Natural killer cell (primary cell): ENCODE results near the gene TBCEL. TPM values are rescaled to one million over a fixed set of nuclear protein-coding genes. Genes with fewer than 3 reads are reported as not detected.

Experiments
- ATAC-seq, 3 donors: fragments of 150-1000 bp in 2 of 3; fragments of 200-7000 bp in 1 of 3; cut with Tn5 transposase; 1 replicate in 1 of 3; 2 replicates in 2 of 3; pipeline ENCODE4 v1.10.0; 2021; ENCODE audit warnings: mild to moderate bottlenecking in 2 of 3, moderate library complexity in 2 of 3
- DNase-seq, 2 donors: peaks; one replicate each; pipeline versions ENCODE4 v3.0.0 to v3.0.0-alpha.2; 2013 to 2021; ENCODE audit warnings: mixed read lengths in 1 of 2
- H3K27ac ChIP-seq: one replicate; pipeline ENCODE4 v1.5.1; 2013; ENCODE audit warnings: mild to moderate bottlenecking, low read length
- H3K27me3 ChIP-seq: one replicate; pipeline ENCODE4 v1.6.1; 2013; ENCODE audit warnings: low read length; ENCODE audit not compliant: control insufficient read depth, insufficient read depth
- H3K36me3 ChIP-seq: one replicate; pipeline ENCODE4 v1.6.1; 2013; ENCODE audit warnings: low read length; ENCODE audit not compliant: control insufficient read depth, insufficient read depth
- H3K4me1 ChIP-seq: one replicate; pipeline ENCODE4 v1.6.1; 2013; ENCODE audit warnings: low read length; ENCODE audit not compliant: control insufficient read depth, insufficient read depth
- H3K4me3 ChIP-seq: one replicate; pipeline ENCODE4 v1.5.1; 2013; ENCODE audit warnings: low read length
- H3K9me3 ChIP-seq: one replicate; pipeline ENCODE4 v1.6.1; 2013; ENCODE audit warnings: low read length; ENCODE audit not compliant: control insufficient read depth, insufficient read depth
- H3K27ac Mint-ChIP-seq, 2 donors: one replicate each; pipeline ENCODE4 v1.8.0; 2022; ENCODE audit warnings: mild to moderate bottlenecking in 2 of 2, mixed read lengths in 2 of 2, moderate library complexity in 1 of 2
- H3K27me3 Mint-ChIP-seq, 2 donors: one replicate each; pipeline ENCODE4 v1.8.0; 2022; ENCODE audit warnings: low read depth in 2 of 2, mixed read lengths in 2 of 2
- H3K36me3 Mint-ChIP-seq: one replicate; pipeline ENCODE4 v1.8.0; 2022; ENCODE audit warnings: mixed read lengths
- H3K4me1 Mint-ChIP-seq, 2 donors: one replicate each; pipeline ENCODE4 v1.8.0; 2022; ENCODE audit warnings: mixed read lengths in 2 of 2
- H3K4me3 Mint-ChIP-seq: one replicate; pipeline ENCODE4 v1.8.0; 2022; ENCODE audit warnings: mild to moderate bottlenecking, moderate library complexity, mixed read lengths
- H3K9me3 Mint-ChIP-seq, 2 donors: one replicate each; pipeline ENCODE4 v1.8.0; 2022; ENCODE audit warnings: mixed read lengths in 2 of 2
- WGBS: methylation state at CpG from one replicate; pipeline ENCODE4 v1.1.7; 2013; ENCODE audit warnings: missing lambda C conversion rate; ENCODE audit not compliant: insufficient coverage; 5-methylcytosine and 5-hydroxymethylcytosine counted together
- intact Hi-C: fragments of 100-400 bp; cut with micrococcal nuclease; formaldehyde crosslinking; loops from one replicate; pipeline ENCODE4 v1.14.2; 2022
- total RNA-seq, 4 donors: library from RNA; stranded (reverse); fragments of 120-200 nt in 1 of 4; gene quantifications; one replicate each; pipeline versions ENCODE4 v1.2.3 to v1.2.4, GENCODE V29; 2013 to 2022
- TF ChIP-seq, protein P1 (sequence below): fragments of 200-600 bp; IDR thresholded peaks from one replicate; pipeline ENCODE4 v1.8.0; 2022; ENCODE audit warnings: antibody characterized with exemption

TBCEL gene
- total RNA-seq, 3 donors from 2014 or later (not counting 1 experiment from before 2014, with no cell fraction given) = 34.0 to 40.2 (median 37.9) TPM

DNA sequence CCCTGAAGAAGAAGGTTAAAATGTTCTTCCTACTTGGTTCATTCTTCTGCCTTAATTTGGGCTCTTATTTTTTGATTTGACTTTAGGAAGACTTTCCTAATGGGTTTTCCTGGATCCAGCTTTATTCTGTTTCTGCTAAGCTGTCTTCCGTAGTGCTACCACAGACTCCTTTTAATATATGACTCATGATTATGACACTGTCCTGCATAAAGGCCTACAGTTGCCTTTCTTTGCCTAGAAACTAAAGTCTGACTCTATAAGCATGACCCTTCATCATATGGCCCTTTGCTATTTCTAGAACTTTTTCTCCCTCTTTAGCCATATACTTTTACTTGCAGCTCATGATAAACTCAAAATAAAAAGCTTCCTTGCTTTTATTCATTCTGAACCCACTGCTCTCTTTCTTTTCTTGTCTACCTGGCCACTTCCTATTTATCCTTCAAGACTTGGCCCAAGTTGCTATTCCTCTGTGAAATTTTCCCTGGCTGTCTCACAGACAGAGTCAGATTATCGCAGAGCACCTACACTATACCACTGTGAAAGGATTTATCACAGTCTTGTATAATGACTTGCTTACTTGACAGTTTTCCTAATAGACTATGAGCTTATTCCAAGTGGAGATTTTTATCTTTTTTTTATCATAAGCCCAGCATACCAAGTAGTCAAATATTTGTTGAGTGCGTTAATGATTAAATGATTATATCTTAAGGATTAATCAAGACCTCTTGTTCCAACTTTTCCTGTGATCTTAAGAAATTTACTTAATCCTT lies 24.7 kb downstream of the TBCEL start:
- ATAC-seq (no peak), DNase-seq (no peak)
- 100% methylated on average over 2 of the region's 3 CpGs for WGBS
- no peaks in the 10 kb centered on the region for H3K4me1 ChIP-seq
- H3K9me3 Mint-ChIP-seq = no peaks in the 10 kb centered on the region
- intact Hi-C loops = no loop called here
- H3K4me1 Mint-ChIP-seq = peaks cover 0 to 7% of the 10 kb centered on the region in 2 donors
- H3K4me3 ChIP-seq = no peak overlapping the region
- peaks cover 34% of the 10 kb centered on the region for H3K36me3 ChIP-seq
- peaks cover 31% of the 10 kb centered on the region for H3K36me3 Mint-ChIP-seq
- no peaks in the 10 kb centered on the region for H3K27me3 Mint-ChIP-seq
- no peaks in the 10 kb centered on the region for H3K9me3 ChIP-seq
- no peak overlapping the region for H3K27ac ChIP-seq
- TF ChIP-seq, protein P1, sequence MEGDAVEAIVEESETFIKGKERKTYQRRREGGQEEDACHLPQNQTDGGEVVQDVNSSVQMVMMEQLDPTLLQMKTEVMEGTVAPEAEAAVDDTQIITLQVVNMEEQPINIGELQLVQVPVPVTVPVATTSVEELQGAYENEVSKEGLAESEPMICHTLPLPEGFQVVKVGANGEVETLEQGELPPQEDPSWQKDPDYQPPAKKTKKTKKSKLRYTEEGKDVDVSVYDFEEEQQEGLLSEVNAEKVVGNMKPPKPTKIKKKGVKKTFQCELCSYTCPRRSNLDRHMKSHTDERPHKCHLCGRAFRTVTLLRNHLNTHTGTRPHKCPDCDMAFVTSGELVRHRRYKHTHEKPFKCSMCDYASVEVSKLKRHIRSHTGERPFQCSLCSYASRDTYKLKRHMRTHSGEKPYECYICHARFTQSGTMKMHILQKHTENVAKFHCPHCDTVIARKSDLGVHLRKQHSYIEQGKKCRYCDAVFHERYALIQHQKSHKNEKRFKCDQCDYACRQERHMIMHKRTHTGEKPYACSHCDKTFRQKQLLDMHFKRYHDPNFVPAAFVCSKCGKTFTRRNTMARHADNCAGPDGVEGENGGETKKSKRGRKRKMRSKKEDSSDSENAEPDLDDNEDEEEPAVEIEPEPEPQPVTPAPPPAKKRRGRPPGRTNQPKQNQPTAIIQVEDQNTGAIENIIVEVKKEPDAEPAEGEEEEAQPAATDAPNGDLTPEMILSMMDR = no peak
- H3K4me3 Mint-ChIP-seq = no peak overlapping the region
- no peak overlapping the region for H3K27ac Mint-ChIP-seq
- H3K27me3 ChIP-seq = no peaks in the 10 kb centered on the region

DNA sequence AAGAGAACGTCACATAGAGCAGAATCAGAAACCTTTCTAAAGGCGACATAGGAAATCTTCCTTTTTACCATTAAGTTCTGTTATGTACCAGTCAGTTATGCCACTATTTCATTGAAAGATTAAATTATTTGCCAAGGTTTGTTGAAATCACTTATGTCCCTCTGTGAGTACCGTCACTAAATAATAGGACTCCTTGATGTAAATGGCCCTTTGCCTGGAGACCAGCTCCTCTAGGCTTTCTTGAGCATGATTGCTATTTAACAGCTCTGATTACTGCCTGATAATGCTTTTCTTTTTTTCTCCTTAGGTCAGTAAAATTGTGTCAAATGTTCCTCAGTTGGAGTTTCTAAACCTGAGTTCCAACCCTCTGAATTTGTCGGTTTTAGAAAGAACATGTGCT lies 29.3 kb downstream of the TBCEL start:
- ATAC-seq = no peak
- intact Hi-C loops = no loop called here
- Mint-ChIP-seq H3K4me3 (no peak overlapping the region), H3K27ac (no peak overlapping the region), H3K4me1 (no peaks in the 10 kb centered on the region), H3K36me3 (peaks cover 33% of the 10 kb centered on the region), H3K27me3 (no peaks in the 10 kb centered on the region), H3K9me3 (no peaks in the 10 kb centered on the region)
- no peak for DNase-seq
- H3K4me3 ChIP-seq = no peak overlapping the region
- 98% methylated on average over 4 of the region's 4 CpGs for WGBS
- H3K9me3 ChIP-seq = no peaks in the 10 kb centered on the region
- no peaks in the 10 kb centered on the region for H3K27me3 ChIP-seq
- H3K4me1 ChIP-seq = no peaks in the 10 kb centered on the region
- TF ChIP-seq, protein P1 = no peak
- peaks cover 49% of the 10 kb centered on the region for H3K36me3 ChIP-seq
- no peak overlapping the region for H3K27ac ChIP-seq

DNA sequence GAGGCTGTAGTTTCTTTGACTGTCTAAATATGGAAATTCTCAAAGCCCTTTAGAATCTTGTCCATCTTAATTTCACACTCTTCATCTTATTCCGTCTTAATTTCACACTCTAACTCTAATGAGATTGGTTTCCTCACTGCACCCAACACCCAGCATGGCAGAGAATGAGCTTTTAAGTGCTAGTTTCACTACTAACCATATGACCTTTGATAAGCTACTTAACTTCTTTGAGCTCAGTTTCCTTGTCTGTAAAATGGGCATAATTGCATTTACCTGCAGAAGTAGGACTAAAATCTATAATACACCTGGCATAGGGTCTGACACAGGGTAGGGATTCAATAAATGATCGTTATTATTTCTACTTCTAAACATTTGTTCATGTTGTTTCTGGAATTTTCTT lies 30.4 kb downstream of the TBCEL start:
- Mint-ChIP-seq H3K4me3 (no peak overlapping the region), H3K36me3 (peaks cover 31% of the 10 kb centered on the region), H3K27ac (no peak overlapping the region), H3K9me3 (no peaks in the 10 kb centered on the region), H3K4me1 (no peaks in the 10 kb centered on the region), H3K27me3 (no peaks in the 10 kb centered on the region)
- TF ChIP-seq, protein P1 = no peak
- Histone ChIP-seq H3K36me3 (peaks cover 42% of the 10 kb centered on the region), H3K27me3 (no peaks in the 10 kb centered on the region), H3K4me3 (no peak overlapping the region), H3K4me1 (no peaks in the 10 kb centered on the region), H3K9me3 (no peaks in the 10 kb centered on the region), H3K27ac (no peak overlapping the region)
- ATAC-seq = no peak
- intact Hi-C loops = no loop called here
- WGBS = 67% methylated on average over 1 of the region's 2 CpGs
- no peak for DNase-seq

DNA sequence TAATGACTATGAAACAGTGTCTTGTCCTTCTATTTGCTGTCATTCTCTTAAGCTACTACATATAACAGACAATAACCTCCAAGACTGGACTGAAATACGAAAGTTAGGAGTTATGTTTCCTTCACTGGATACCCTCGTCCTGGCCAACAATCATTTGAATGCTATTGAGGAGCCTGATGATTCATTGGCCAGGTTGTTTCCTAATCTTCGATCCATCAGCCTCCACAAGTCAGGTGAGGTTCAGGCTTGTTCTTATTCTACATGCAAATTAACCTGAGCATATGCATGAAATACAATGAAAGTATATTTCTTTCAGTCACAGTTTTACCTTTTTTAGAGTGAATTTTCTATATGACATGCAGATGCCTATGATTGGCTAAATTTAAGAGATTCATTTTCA lies 31.2 kb downstream of the TBCEL start:
- peaks cover 37% of the 10 kb centered on the region for H3K36me3 ChIP-seq
- H3K27ac Mint-ChIP-seq = no peak overlapping the region
- H3K27me3 ChIP-seq = no peaks in the 10 kb centered on the region
- no peak overlapping the region for H3K4me3 Mint-ChIP-seq
- H3K36me3 Mint-ChIP-seq = peaks cover 31% of the 10 kb centered on the region
- H3K9me3 Mint-ChIP-seq = no peaks in the 10 kb centered on the region
- no peaks in the 10 kb centered on the region for H3K4me1 ChIP-seq
- H3K27me3 Mint-ChIP-seq = no peaks in the 10 kb centered on the region
- no peak for ATAC-seq
- H3K9me3 ChIP-seq = no peaks in the 10 kb centered on the region
- 98% methylated on average over 3 of the region's 3 CpGs for WGBS
- no peak for DNase-seq
- no peak overlapping the region for H3K4me3 ChIP-seq
- no peak overlapping the region for H3K27ac ChIP-seq
- H3K4me1 Mint-ChIP-seq = no peaks in the 10 kb centered on the region
- TF ChIP-seq, protein P1 = no peak
- intact Hi-C loops = no loop called here
